Endothelial cell of umbilical vein (primary cell): ENCODE measurements around the gene INO80D. TPM values are rescaled to one million over a fixed set of nuclear protein-coding genes. Genes with fewer than 3 reads are reported as not detected.
"Not testable (repeated sequence)": the region's sequence is repeated elsewhere in the genome, so short reads cannot be mapped to it uniquely, and the experiment has no call there.

ENCODE experiments used
- BruUV-seq: library from RNA; stranded (reverse); fragments of 400-500 nt; replicated peaks from 2 replicates; lab custom pipeline; 2021; lab: Mats Ljungman, UMichigan
- CTCF ChIA-PET: fragments of 300-600, 350-600 bp; sonication (Branson Sonifier 250); formaldehyde crosslinking; loops from one replicate; lab custom pipeline; 2021; ENCODE audit warnings: antibody characterized with exemption, inconsistent platforms; lab: Charles Lee
- POLR2A ChIA-PET: fragments of 300-600, 350-600 bp; sonication (Branson Sonifier 250); formaldehyde crosslinking; loops from one replicate; lab custom pipeline; 2021; ENCODE audit warnings: antibody characterized with exemption, inconsistent platforms; lab: Charles Lee
- DNase-seq: peaks from one replicate; pipeline ENCODE4 v3.0.0-alpha.2; 2011; ENCODE audit warnings: low read depth, low spot score
- FAIRE-seq: peaks from 2 replicates; lab custom pipeline; 2011; peaks lifted over from hg19 to GRCh38; lab: Jason Lieb, UNC
- H2AFZ ChIP-seq: 2 replicates; pipeline ENCODE4 v1.6.0; 2012; ENCODE audit warnings: low read depth, low read length, control low read depth, inconsistent platforms
- H3K27ac ChIP-seq: 2 replicates; pipeline ENCODE4 v1.5.1; 2011; ENCODE audit warnings: low read depth, mild to moderate bottlenecking, control low read depth, low read length, moderate library complexity; ENCODE audit not compliant: insufficient read depth
- H3K27me3 ChIP-seq, 2 experiments: 2 replicates each; pipeline versions ENCODE4 v1.6.0 to v1.6.1; 2011; ENCODE audit warnings: low read length in 2 of 2, mixed read lengths in 1 of 2; ENCODE audit not compliant: control insufficient read depth in 2 of 2, insufficient read depth in 2 of 2
- H3K36me3 ChIP-seq, 2 experiments: 2 replicates in 1 of 2; 3 replicates in 1 of 2; pipeline ENCODE4 v1.5.1; 2011; ENCODE audit warnings: low read length in 2 of 2, mild to moderate bottlenecking in 1 of 2, moderate library complexity in 1 of 2; ENCODE audit not compliant: control insufficient read depth in 2 of 2, insufficient read depth in 2 of 2; ENCODE audit errors: extremely low read depth in 1 of 2
- H3K4me1 ChIP-seq: 3 replicates; pipeline ENCODE4 v1.5.1; 2011; ENCODE audit warnings: mild to moderate bottlenecking, low read length; ENCODE audit not compliant: control insufficient read depth, insufficient read depth; ENCODE audit errors: extremely low read depth
- H3K4me2 ChIP-seq: 2 replicates; pipeline ENCODE4 v1.6.1; 2011; ENCODE audit warnings: low read length, control low read depth, mixed read lengths; ENCODE audit not compliant: insufficient read depth
- H3K4me3 ChIP-seq, 3 experiments: fragments of 200-600 bp in 1 of 3; sonication (generic), shearing (Covaris generic) in 1 of 3; replicated peaks in 1 of 3; 2 replicates each; pipeline ENCODE4 v1.5.1; 2011 to 2016; ENCODE audit warnings: control low read depth in 3 of 3, low read length in 3 of 3, mild to moderate bottlenecking in 2 of 3, inconsistent platforms in 1 of 3, low read depth in 1 of 3, moderate library complexity in 1 of 3; ENCODE audit not compliant: insufficient read depth in 1 of 3
- H3K79me2 ChIP-seq: 2 replicates; pipeline ENCODE4 v1.6.0; 2012; ENCODE audit warnings: low read length, inconsistent platforms; ENCODE audit not compliant: control insufficient read depth, insufficient read depth
- H3K9ac ChIP-seq: replicated peaks from 2 replicates; pipeline ENCODE3; 2011; ENCODE audit warnings: low read length, control low read depth; ENCODE audit not compliant: insufficient read depth; ENCODE audit errors: extremely low read depth
- H3K9me1 ChIP-seq: replicated peaks from 3 replicates; pipeline ENCODE4 v1.6.0; 2011; ENCODE audit warnings: mild to moderate bottlenecking, low read length; ENCODE audit not compliant: control insufficient read depth, insufficient read depth; ENCODE audit errors: extremely low read depth
- H3K9me3 ChIP-seq: replicated peaks from 2 replicates; pipeline ENCODE4 v1.5.1; 2012; ENCODE audit warnings: low read length, inconsistent platforms; ENCODE audit not compliant: control insufficient read depth, insufficient read depth
- H4K20me1 ChIP-seq: replicated peaks from 2 replicates; pipeline ENCODE3; 2011; ENCODE audit warnings: mild to moderate bottlenecking, low read length; ENCODE audit not compliant: control insufficient read depth, insufficient read depth; ENCODE audit errors: extremely low read depth
- EZH2 ChIP-seq: IDR thresholded peaks from 2 replicates; pipeline ENCODE4 v1.6.1; 2012; ENCODE audit warnings: borderline replicate concordance, low read depth, mild to moderate bottlenecking, moderate library complexity, low read length, inconsistent platforms; ENCODE audit not compliant: severe bottlenecking
- FOS ChIP-seq: IDR thresholded peaks from 2 replicates; pipeline ENCODE4 v1.6.1; 2011; ENCODE audit warnings: mild to moderate bottlenecking, low read length, moderate library complexity, borderline replicate concordance; ENCODE audit not compliant: insufficient read depth
- GATA2 ChIP-seq: IDR thresholded peaks from 2 replicates; pipeline ENCODE4 v1.7.0; 2011; ENCODE audit warnings: low read depth, mild to moderate bottlenecking, moderate library complexity, mixed read lengths, low read length; ENCODE audit not compliant: insufficient read length, insufficient read depth
- JUN ChIP-seq: IDR thresholded peaks from 2 replicates; pipeline ENCODE4 v1.6.1; 2011; ENCODE audit warnings: borderline replicate concordance, low read depth; ENCODE audit not compliant: insufficient read length, insufficient read depth
- MYC ChIP-seq: IDR thresholded peaks from one replicate; pipeline ENCODE4 v1.6.1; 2011; ENCODE audit warnings: mild to moderate bottlenecking, low read depth, low read length
- dilution Hi-C: fragments of 300-500 bp; cut with MboI; formaldehyde crosslinking; loops from one replicate; pipeline ENCODE4 v1.15.0; 2019; ENCODE audit warnings: low sequenced_read_pairs; ENCODE audit not compliant: extremely low pct_ligation_motif_present
- intact Hi-C: fragments of 100-400 bp; cut with micrococcal nuclease; formaldehyde crosslinking; loops from one replicate; pipeline ENCODE4 v1.10.0; 2022
- polyA plus RNA-seq, 4 experiments: library from polyadenylated mRNA; depleted of rRNA in 3 of 4; stranded (reverse) in 3 of 4; unstranded in 1 of 4; fragments of >200 nt; gene quantifications; 2 replicates each; pipeline versions ENCODE4 v1.2.1 to v1.2.3, GENCODE V29; 2011 to 2012; ENCODE audit warnings: missing spikeins in 1 of 4
- total RNA-seq: library from RNA; stranded (reverse); gene quantifications from 2 replicates; pipeline ENCODE4 v1.2.3, GENCODE V29; 2021
- TF ChIP-seq, protein P1 (sequence below), 2 donors: IDR thresholded peaks; 1 replicate in 1 of 2; 2 replicates in 1 of 2; pipeline ENCODE4 v1.5.1; 2011; ENCODE audit warnings: low read length in 2 of 2, mild to moderate bottlenecking in 2 of 2, moderate library complexity in 2 of 2, control low read depth in 1 of 2, inconsistent platforms in 1 of 2, low read depth in 1 of 2; ENCODE audit not compliant: insufficient read depth in 1 of 2; ENCODE audit errors: extremely low read depth in 1 of 2
- TF ChIP-seq, protein P2 (sequence below): IDR thresholded peaks from 2 replicates; pipeline ENCODE4 v1.6.1; 2011; ENCODE audit not compliant: insufficient read depth, insufficient read length

Gene INO80D
- total and polyA plus RNA-seq, 2 donors (not counting 3 experiments of a cell fraction or from before 2014, with no cell fraction given) = 2.9 to 20.3 TPM

DNA sequence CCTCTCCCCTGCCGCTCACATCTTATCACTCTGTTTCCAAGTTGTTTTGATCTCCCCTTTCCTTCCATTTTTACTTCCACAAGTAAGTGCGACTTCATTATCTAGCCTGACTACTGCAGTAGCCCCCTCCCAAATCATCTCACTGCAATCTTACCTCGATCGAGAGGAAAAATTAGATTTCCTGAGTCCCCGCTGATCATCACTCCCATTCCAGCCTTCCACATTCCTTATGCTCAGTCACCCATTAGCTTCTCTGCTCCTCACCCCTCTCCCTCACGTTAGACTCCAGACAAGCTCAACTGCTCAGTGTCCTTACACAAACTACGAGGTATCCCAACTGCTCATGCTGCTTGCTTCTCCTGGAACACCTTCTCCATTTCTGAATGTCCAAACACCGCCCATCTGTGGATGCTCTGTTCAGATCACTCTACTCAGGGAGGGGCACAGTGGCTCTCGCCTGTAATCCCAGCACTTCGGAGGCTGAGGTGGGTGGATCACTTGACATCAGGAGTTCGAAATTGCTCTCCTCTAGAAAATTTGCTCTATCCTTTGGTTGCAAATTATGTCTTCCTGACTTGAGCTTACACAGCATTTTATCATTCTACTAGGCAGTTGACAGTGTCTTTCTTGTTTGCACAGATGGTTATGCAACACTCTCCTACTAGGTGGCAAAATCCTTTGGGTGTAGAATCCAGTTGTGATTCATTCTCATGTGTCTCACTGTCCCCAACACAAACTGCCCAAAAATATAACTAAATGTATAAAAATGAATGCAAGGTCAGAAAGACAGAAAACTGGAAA lies 96.5 kb downstream of the INO80D start:
- H3K4me2 ChIP-seq = no peak overlapping the region
- no peaks in the 10 kb centered on the region for H4K20me1 ChIP-seq
- H3K9me1 ChIP-seq = peaks cover 2% of the 10 kb centered on the region
- ChIA-PET POLR2A (no interaction called here), CTCF (interaction anchor here (1.2 kb wide), 1 partner anchor 9 kb away, joined by 4 read pairs; no protein-coding TSS in a partner anchor)
- peak; percentile 28 for FAIRE-seq
- H3K4me3 ChIP-seq = no peak overlapping the region
- no peak overlapping the region for H3K27ac ChIP-seq
- DNase-seq = no peak
- no peak overlapping the region for H3K9ac ChIP-seq
- no peak overlapping the region for H2AFZ ChIP-seq
- no TSS peak for BruUV-seq
- H3K27me3 ChIP-seq = no peaks in the 10 kb centered on the region
- no peaks in the 10 kb centered on the region for H3K36me3 ChIP-seq
- intact Hi-C loops (no loop called here), dilution Hi-C loops (no loop called here)
- H3K9me3 ChIP-seq = no peaks in the 10 kb centered on the region
- no peaks in the 10 kb centered on the region for H3K4me1 ChIP-seq
- H3K79me2 ChIP-seq = no peaks in the 10 kb centered on the region
- TF ChIP-seq FOS (no peak), GATA2 (no peak), MYC (no peak), JUN (no peak), EZH2 (no peak)
- TF ChIP-seq, protein P1, sequence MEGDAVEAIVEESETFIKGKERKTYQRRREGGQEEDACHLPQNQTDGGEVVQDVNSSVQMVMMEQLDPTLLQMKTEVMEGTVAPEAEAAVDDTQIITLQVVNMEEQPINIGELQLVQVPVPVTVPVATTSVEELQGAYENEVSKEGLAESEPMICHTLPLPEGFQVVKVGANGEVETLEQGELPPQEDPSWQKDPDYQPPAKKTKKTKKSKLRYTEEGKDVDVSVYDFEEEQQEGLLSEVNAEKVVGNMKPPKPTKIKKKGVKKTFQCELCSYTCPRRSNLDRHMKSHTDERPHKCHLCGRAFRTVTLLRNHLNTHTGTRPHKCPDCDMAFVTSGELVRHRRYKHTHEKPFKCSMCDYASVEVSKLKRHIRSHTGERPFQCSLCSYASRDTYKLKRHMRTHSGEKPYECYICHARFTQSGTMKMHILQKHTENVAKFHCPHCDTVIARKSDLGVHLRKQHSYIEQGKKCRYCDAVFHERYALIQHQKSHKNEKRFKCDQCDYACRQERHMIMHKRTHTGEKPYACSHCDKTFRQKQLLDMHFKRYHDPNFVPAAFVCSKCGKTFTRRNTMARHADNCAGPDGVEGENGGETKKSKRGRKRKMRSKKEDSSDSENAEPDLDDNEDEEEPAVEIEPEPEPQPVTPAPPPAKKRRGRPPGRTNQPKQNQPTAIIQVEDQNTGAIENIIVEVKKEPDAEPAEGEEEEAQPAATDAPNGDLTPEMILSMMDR (IDR thresholded peaks at IDR 0.05; ENCODE audit: extremely low read depth in 1 of 2, insufficient read depth in 1 of 2, low read depth in 1 of 2, low read length in 2 of 2) = no peak
- TF ChIP-seq, protein P2, sequence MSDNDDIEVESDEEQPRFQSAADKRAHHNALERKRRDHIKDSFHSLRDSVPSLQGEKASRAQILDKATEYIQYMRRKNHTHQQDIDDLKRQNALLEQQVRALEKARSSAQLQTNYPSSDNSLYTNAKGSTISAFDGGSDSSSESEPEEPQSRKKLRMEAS = no peak

DNA sequence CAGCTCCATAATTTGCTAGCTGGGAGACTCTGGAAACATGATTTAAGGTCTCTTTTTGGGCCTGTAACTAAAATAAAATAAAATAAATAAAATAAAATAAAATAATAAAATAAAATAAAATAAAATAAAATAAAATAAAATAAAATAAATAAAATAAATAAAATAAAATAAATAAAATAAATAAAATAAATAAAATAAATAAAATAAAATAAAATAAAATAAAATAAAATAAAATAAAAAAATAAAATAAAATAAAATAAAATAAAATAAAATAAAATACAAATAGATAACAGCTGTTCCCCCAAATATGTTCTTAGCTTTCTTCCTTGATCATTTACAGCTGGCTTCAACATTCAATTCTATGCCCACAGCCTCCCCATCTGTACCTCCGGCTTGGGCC lies 97.3 kb downstream of the INO80D start:
- H4K20me1 ChIP-seq, H3K9ac ChIP-seq, H3K27me3 ChIP-seq, H3K4me2 ChIP-seq, H3K79me2 ChIP-seq, FAIRE-seq, H3K36me3 ChIP-seq, H3K9me3 ChIP-seq, BruUV-seq, H3K9me1 ChIP-seq, POLR2A ChIA-PET, DNase-seq, H3K27ac ChIP-seq, H2AFZ ChIP-seq, H3K4me1 ChIP-seq, dilution Hi-C loops, H3K4me3 ChIP-seq, intact Hi-C loops: not testable (repeated sequence)
- CTCF ChIA-PET = interaction anchor here (1.0 to 1.6 kb wide), 3 partner anchors 10 to 17 kb away, joined by 4 read pairs; no protein-coding TSS in a partner anchor
